H1 (cell line): Measurements from ENCODE around the gene COQ2. TPM values are rescaled to one million over a fixed set of nuclear protein-coding genes. Genes with fewer than 3 reads are reported as not detected.

Experiments used
- CTCF ChIA-PET: fragments of 300-600 bp; sonication (Branson Sonifier 250); formaldehyde crosslinking; loops from one replicate; lab custom pipeline; 2021; ENCODE audit not compliant: partially characterized antibody; lab: Charles Lee
- POLR2A ChIA-PET: fragments of 300-600 bp; sonication (Branson Sonifier 250); formaldehyde crosslinking; loops from one replicate; lab custom pipeline; 2021; ENCODE audit warnings: inconsistent platforms; ENCODE audit not compliant: partially characterized antibody; lab: Charles Lee
- DNase-seq, 2 experiments: peaks; one replicate each; pipeline versions ENCODE4 v3.0.0 to v3.0.0-alpha.2; 2010 to 2022; ENCODE audit warnings: low spot score in 2 of 2, low read depth in 1 of 2, mixed read lengths in 1 of 2
- FAIRE-seq: peaks from 2 replicates; lab custom pipeline; 2011; peaks lifted over from hg19 to GRCh38; lab: Jason Lieb, UNC
- H2AFZ ChIP-seq: 2 replicates; pipeline ENCODE4 v1.8.1; 2012; ENCODE audit warnings: low read length, inconsistent platforms
- H2AK5ac ChIP-seq: 2 replicates; pipeline ENCODE4 v1.6.1; 2013; ENCODE audit warnings: low read depth, low read length
- H2BK120ac ChIP-seq: replicated peaks from 2 replicates; pipeline ENCODE3; 2013; ENCODE audit warnings: low read depth, low read length, inconsistent platforms
- H2BK12ac ChIP-seq: 2 replicates; pipeline ENCODE4 v1.6.1; 2013; ENCODE audit warnings: low read depth, low read length
- H2BK15ac ChIP-seq: 2 replicates; pipeline ENCODE4 v1.6.1; 2013; ENCODE audit warnings: low read length
- H2BK20ac ChIP-seq: 2 replicates; pipeline ENCODE4 v1.6.1; 2013; ENCODE audit warnings: low read length
- H2BK5ac ChIP-seq: 2 replicates; pipeline ENCODE4 v1.6.1; 2013; ENCODE audit warnings: low read depth, low read length
- H3K14ac ChIP-seq: 2 replicates; pipeline ENCODE4 v1.6.1; 2013; ENCODE audit warnings: inconsistent platforms; ENCODE audit not compliant: insufficient read length
- H3K18ac ChIP-seq: 2 replicates; pipeline ENCODE4 v1.6.1; 2013; ENCODE audit warnings: low read length; ENCODE audit errors: extremely low read depth
- H3K23ac ChIP-seq: 2 replicates; pipeline ENCODE4 v1.6.1; 2013; ENCODE audit warnings: inconsistent platforms; ENCODE audit not compliant: insufficient read length
- H3K23me2 ChIP-seq: 2 replicates; pipeline ENCODE4 v1.6.1; 2013; ENCODE audit warnings: low read depth, low read length
- H3K27ac ChIP-seq: 2 replicates; pipeline ENCODE4 v1.6.1; 2011; ENCODE audit warnings: low read depth, low read length, inconsistent platforms
- H3K27me3 ChIP-seq, 4 experiments: replicated peaks in 1 of 4; 1 replicate in 1 of 4; 2 replicates in 3 of 4; pipeline versions ENCODE4 v1.6.1 to v1.8.1; 2011 to 2013; ENCODE audit warnings: low read length in 3 of 4, mild to moderate bottlenecking in 3 of 4, inconsistent platforms in 2 of 4, mixed read lengths in 2 of 4, moderate library complexity in 1 of 4; ENCODE audit not compliant: control insufficient read depth in 3 of 4, insufficient read depth in 3 of 4; ENCODE audit errors: extremely low read depth in 1 of 4
- H3K36me3 ChIP-seq, 4 experiments: 2 replicates each; pipeline versions ENCODE4 v1.6.1 to v1.8.1; 2011 to 2013; ENCODE audit warnings: mild to moderate bottlenecking in 4 of 4, low read length in 3 of 4, moderate library complexity in 2 of 4, control low read depth in 1 of 4, inconsistent platforms in 1 of 4; ENCODE audit not compliant: insufficient read depth in 4 of 4, control insufficient read depth in 2 of 4
- H3K4ac ChIP-seq: replicated peaks from 2 replicates; pipeline ENCODE3; 2013; ENCODE audit warnings: low read length, low read depth, mixed read lengths, inconsistent platforms; ENCODE audit not compliant: insufficient read length
- H3K4me1 ChIP-seq, 4 experiments: replicated peaks in 1 of 4; 1 replicate in 1 of 4; 2 replicates in 3 of 4; pipeline versions ENCODE4 v1.6.1 to v1.8.1; 2011 to 2013; ENCODE audit warnings: low read length in 3 of 4, inconsistent platforms in 2 of 4, mixed read lengths in 1 of 4; ENCODE audit not compliant: insufficient read depth in 4 of 4, control insufficient read depth in 3 of 4
- H3K4me2 ChIP-seq, 2 experiments: 2 replicates each; pipeline versions ENCODE4 v1.6.1 to v1.8.1; 2011 to 2013; ENCODE audit warnings: low read depth in 2 of 2, low read length in 2 of 2, control low read depth in 1 of 2, inconsistent platforms in 1 of 2, mild to moderate bottlenecking in 1 of 2; ENCODE audit not compliant: insufficient read depth in 1 of 2
- H3K4me3 ChIP-seq, 4 experiments: fragments of 200-600, 300-600 bp in 1 of 4; sonication (generic), shearing (Covaris generic), sonication (Bioruptor Twin) in 1 of 4; 2 replicates each; pipeline versions ENCODE4 v1.5.1 to v1.8.1; 2011 to 2016; ENCODE audit warnings: low read length in 4 of 4, low read depth in 3 of 4, control low read depth in 2 of 4, inconsistent platforms in 2 of 4, mild to moderate bottlenecking in 2 of 4, mixed read lengths in 1 of 4, moderate library complexity in 1 of 4; ENCODE audit not compliant: insufficient read depth in 2 of 4; ENCODE audit errors: extremely low read depth in 1 of 4
- H3K56ac ChIP-seq: replicated peaks from 2 replicates; pipeline ENCODE3; 2013; ENCODE audit warnings: low read depth, mild to moderate bottlenecking, mixed read lengths, low read length, inconsistent platforms; ENCODE audit not compliant: insufficient read length
- H3K79me1 ChIP-seq: 2 replicates; pipeline ENCODE4 v1.6.1; 2013; ENCODE audit warnings: low read depth, low read length, control low read depth
- H3K79me2 ChIP-seq, 2 experiments: 2 replicates each; pipeline versions ENCODE4 v1.6.1 to v1.8.1; 2012 to 2013; ENCODE audit warnings: low read length in 2 of 2, mild to moderate bottlenecking in 2 of 2, inconsistent platforms in 1 of 2; ENCODE audit not compliant: insufficient read depth in 2 of 2, control insufficient read depth in 1 of 2
- H3K9ac ChIP-seq, 4 experiments: replicated peaks in 1 of 4; 1 replicate in 1 of 4; 2 replicates in 3 of 4; pipeline versions ENCODE4 v1.6.1 to v1.8.1; 2011 to 2013; ENCODE audit warnings: low read depth in 3 of 4, low read length in 3 of 4, control low read depth in 2 of 4, mild to moderate bottlenecking in 2 of 4, moderate library complexity in 2 of 4, inconsistent platforms in 1 of 4; ENCODE audit errors: extremely low read depth in 1 of 4
- H3K9me3 ChIP-seq, 2 experiments: 2 replicates each; pipeline versions ENCODE4 v1.6.1 to v1.8.1; 2012 to 2013; ENCODE audit warnings: mild to moderate bottlenecking in 2 of 2, moderate library complexity in 2 of 2, control low read depth in 1 of 2, inconsistent platforms in 1 of 2, low read depth in 1 of 2, low read length in 1 of 2, mixed read lengths in 1 of 2; ENCODE audit not compliant: insufficient read depth in 2 of 2
- H4K20me1 ChIP-seq, 2 experiments: replicated peaks in 1 of 2; 2 replicates each; pipeline versions ENCODE3 to v1.8.1; 2011 to 2013; ENCODE audit warnings: inconsistent platforms in 2 of 2, low read length in 2 of 2, mild to moderate bottlenecking in 1 of 2; ENCODE audit not compliant: insufficient read depth in 2 of 2, control insufficient read depth in 1 of 2
- H4K5ac ChIP-seq: 2 replicates; pipeline ENCODE4 v1.6.1; 2013; ENCODE audit warnings: low read length, low read depth, mixed read lengths, inconsistent platforms; ENCODE audit not compliant: insufficient read length
- H4K8ac ChIP-seq: 2 replicates; pipeline ENCODE4 v1.8.0; 2013; ENCODE audit warnings: mild to moderate bottlenecking, moderate library complexity, low read length, inconsistent platforms; ENCODE audit not compliant: insufficient read depth; ENCODE audit errors: extremely low read depth
- H4K91ac ChIP-seq: replicated peaks from 2 replicates; pipeline ENCODE3; 2013; ENCODE audit warnings: low read length, mixed read lengths, inconsistent platforms; ENCODE audit not compliant: insufficient read length
- ASH2L ChIP-seq: fragments of 200-600, 300-600 bp; sonication (generic); IDR thresholded peaks from one replicate; pipeline ENCODE4 v1.7.1; 2017; ENCODE audit warnings: low read length
- BACH1 ChIP-seq: IDR thresholded peaks from 2 replicates; pipeline ENCODE4 v1.6.1; 2012; ENCODE audit warnings: low read length, improper control_type of control experiment
- CBX8 ChIP-seq: fragments of 300-800, 300-1000 bp; sonication (generic); IDR thresholded peaks from 2 replicates; pipeline ENCODE4 v1.7.1; 2016; ENCODE audit warnings: low read depth, low read length, borderline replicate concordance
- CEBPB ChIP-seq: IDR thresholded peaks from 2 replicates; pipeline ENCODE4 v1.6.1; 2012; ENCODE audit warnings: low read depth, low read length
- CHD1 ChIP-seq: IDR thresholded peaks from 2 replicates; pipeline ENCODE4 v1.6.1; 2012; ENCODE audit warnings: low read depth, low read length, improper control_type of control experiment
- CREB1 ChIP-seq: IDR thresholded peaks from 2 replicates; pipeline ENCODE4 v1.6.1; 2012; ENCODE audit warnings: inconsistent platforms
- CTBP2 ChIP-seq: IDR thresholded peaks from 2 replicates; pipeline ENCODE4 v1.7.0; 2011; ENCODE audit warnings: borderline replicate concordance, mild to moderate bottlenecking, moderate library complexity, mixed read lengths, low read length; ENCODE audit not compliant: insufficient read depth, insufficient read length
- EGR1 ChIP-seq: IDR thresholded peaks from 2 replicates; pipeline ENCODE4 v1.6.1; 2011; ENCODE audit warnings: low read depth, low read length, borderline replicate concordance
- HDAC6 ChIP-seq: IDR thresholded peaks from one replicate; pipeline ENCODE4 v1.7.1; 2012; ENCODE audit warnings: low read depth, mild to moderate bottlenecking, inconsistent platforms, low read length, moderate library complexity
- JUND ChIP-seq: IDR thresholded peaks from 2 replicates; pipeline ENCODE4 v1.6.1; 2011; ENCODE audit warnings: mild to moderate bottlenecking, improper control_type of control experiment, low read length
- KDM4A ChIP-seq: IDR thresholded peaks from one replicate; pipeline ENCODE4 v1.7.1; 2012; ENCODE audit warnings: low read depth, mild to moderate bottlenecking, moderate library complexity, low read length, inconsistent platforms; ENCODE audit not compliant: severe bottlenecking
- MAFK ChIP-seq: IDR thresholded peaks from 2 replicates; pipeline ENCODE4 v1.6.1; 2012; ENCODE audit warnings: low read depth, mild to moderate bottlenecking, improper control_type of control experiment, low read length
- MAX ChIP-seq: IDR thresholded peaks from 2 replicates; pipeline ENCODE4 v1.6.1; 2012; ENCODE audit warnings: inconsistent platforms
- POLR2AphosphoS5 ChIP-seq: IDR thresholded peaks from 2 replicates; pipeline ENCODE4 v1.6.1; 2011; ENCODE audit warnings: low read depth, low read length
- SUZ12 ChIP-seq: fragments of 200-600 bp; sonication (generic); IDR thresholded peaks from 2 replicates; pipeline ENCODE4 v1.6.1; 2012; ENCODE audit warnings: mild to moderate bottlenecking, inconsistent platforms, low read length, moderate library complexity, mixed read lengths
- TAF1 ChIP-seq: IDR thresholded peaks from 2 replicates; pipeline ENCODE4 v1.6.1; 2011; ENCODE audit warnings: mild to moderate bottlenecking, low read depth, low read length
- WGBS, 2 experiments: shearing (Covaris generic) in 1 of 2; methylation state at CpG; one replicate each; pipeline versions ENCODE4 v1.1.6 to v1.1.7; 2013 to 2015; ENCODE audit warnings: low lambda C conversion rate in 2 of 2, mixed read lengths in 2 of 2, inconsistent platforms in 1 of 2, low coverage in 1 of 2, missing lambda C conversion rate in 1 of 2; ENCODE audit not compliant: insufficient replicate concordance in 2 of 2, insufficient coverage in 1 of 2, insufficient read length in 1 of 2; ENCODE audit errors: extremely low coverage in 1 of 2, missing lambda C conversion rate in 1 of 2; 5-methylcytosine and 5-hydroxymethylcytosine counted together
- polyA plus RNA-seq, 7 experiments: library from polyadenylated mRNA; depleted of rRNA in 3 of 7; stranded (reverse) in 5 of 7; unstranded in 2 of 7; fragments of >200 nt in 5 of 7; fragments of 200-250 nt in 2 of 7; gene quantifications; 1 replicate in 5 of 7; 2 replicates in 1 of 7; 4 replicates in 1 of 7; pipeline versions ENCODE4 v1.2.1 to v1.2.3, GENCODE V29; 2011 to 2013; ENCODE audit warnings: missing spikeins in 2 of 7, mixed read lengths in 2 of 7
- total RNA-seq: library from RNA; stranded (reverse); fragmentation: NEBNext Ultra II Directional; extraction: Animal tissue kit (Norgen Biotek cat#: 25700); gene quantifications from 2 replicates; pipeline ENCODE4 v1.2.1, GENCODE V29; 2021

The COQ2 gene
- total and polyA plus RNA-seq, 2 of the 8 experiments (the other 6 are each of a cell fraction or from before 2014, with no cell fraction given): 21.5 to 22.9 TPM

DNA sequence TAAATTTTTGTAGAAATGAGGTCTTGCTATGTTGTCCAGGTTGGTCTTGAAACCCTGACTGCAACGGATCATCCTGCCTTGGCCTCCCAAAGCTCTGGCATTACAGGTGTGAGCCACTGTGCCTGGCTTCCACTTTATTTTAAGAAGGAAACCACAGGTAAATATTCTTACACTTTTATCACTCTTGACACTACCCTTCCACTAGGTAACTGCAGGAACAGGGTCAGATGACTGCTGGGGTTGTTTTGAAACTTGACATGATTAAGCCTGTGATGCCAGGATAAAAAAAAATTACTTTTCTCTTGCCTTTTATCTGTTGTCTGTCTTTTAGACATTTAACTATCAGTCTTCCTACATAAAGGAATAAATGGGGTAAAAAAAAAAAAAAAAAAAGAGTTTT lies 43.5 kb downstream of the COQ2 start:
- no peak overlapping the region for H3K14ac ChIP-seq
- H3K36me3 ChIP-seq: no peaks in the 10 kb centered on the region
- H4K91ac ChIP-seq: no peak overlapping the region
- H3K79me2 ChIP-seq: no peaks in the 10 kb centered on the region
- H3K4ac ChIP-seq: no peak overlapping the region
- no peak overlapping the region for H2AK5ac ChIP-seq
- no peaks in the 10 kb centered on the region for H3K79me1 ChIP-seq
- H2BK15ac ChIP-seq: no peak overlapping the region
- H3K23ac ChIP-seq: no peak overlapping the region
- ChIA-PET CTCF (interaction anchor here (1.7 kb wide), 1 partner anchor 10 kb away, joined by 7 read pairs; no protein-coding TSS in a partner anchor), POLR2A (interaction anchor here (0.7 kb wide), 1 partner anchor 670 kb away, joined by 4 read pairs; no protein-coding TSS in a partner anchor)
- H3K23me2 ChIP-seq: no peaks in the 10 kb centered on the region
- no peak overlapping the region for H2BK12ac ChIP-seq
- no peak overlapping the region for H3K4me2 ChIP-seq
- WGBS, 2 experiments: 83% methylated on average over 1 of the region's 1 CpG; no CpG with 5 or more reads in 1 of the 2 experiments
- H3K4me3 ChIP-seq: no peak overlapping the region
- FAIRE-seq: no peak
- H4K8ac ChIP-seq: no peak overlapping the region
- H4K5ac ChIP-seq: no peak overlapping the region
- no peak overlapping the region for H3K56ac ChIP-seq
- H2AFZ ChIP-seq: no peak overlapping the region
- no peak overlapping the region for H3K27ac ChIP-seq
- no peaks in the 10 kb centered on the region for H4K20me1 ChIP-seq
- no peak overlapping the region for H2BK120ac ChIP-seq
- DNase-seq: no peak
- no peaks in the 10 kb centered on the region for H3K9me3 ChIP-seq
- H3K9ac ChIP-seq: no peak overlapping the region
- no peaks in the 10 kb centered on the region for H3K27me3 ChIP-seq
- no peak overlapping the region for H2BK20ac ChIP-seq
- no peaks in the 10 kb centered on the region for H3K4me1 ChIP-seq
- H3K18ac ChIP-seq: no peak overlapping the region
- H2BK5ac ChIP-seq: no peak overlapping the region
- TF ChIP-seq TAF1 (no peak), CEBPB (no peak), JUND (no peak), EGR1 (no peak), BACH1 (no peak), KDM4A (no peak), SUZ12 (no peak), ASH2L (no peak), CREB1 (no peak), CBX8 (no peak), POLR2AphosphoS5 (no peak), MAFK (no peak), CHD1 (no peak), MAX (no peak), CTBP2 (no peak), HDAC6 (no peak)
